HG03460 (cell line): ENCODE results near the gene TIGD3.
"Not testable (repeated sequence)": the region's sequence is repeated elsewhere in the genome, so short reads cannot be mapped to it uniquely, and the experiment has no call there.

Experiments used
- ATAC-seq: cut with Tn5 transposase; IDR thresholded peaks from one replicate; pipeline ENCODE4 v1.9.1; 2021; ENCODE audit not compliant: unreplicated experiment

The TIGD3 gene

DNA sequence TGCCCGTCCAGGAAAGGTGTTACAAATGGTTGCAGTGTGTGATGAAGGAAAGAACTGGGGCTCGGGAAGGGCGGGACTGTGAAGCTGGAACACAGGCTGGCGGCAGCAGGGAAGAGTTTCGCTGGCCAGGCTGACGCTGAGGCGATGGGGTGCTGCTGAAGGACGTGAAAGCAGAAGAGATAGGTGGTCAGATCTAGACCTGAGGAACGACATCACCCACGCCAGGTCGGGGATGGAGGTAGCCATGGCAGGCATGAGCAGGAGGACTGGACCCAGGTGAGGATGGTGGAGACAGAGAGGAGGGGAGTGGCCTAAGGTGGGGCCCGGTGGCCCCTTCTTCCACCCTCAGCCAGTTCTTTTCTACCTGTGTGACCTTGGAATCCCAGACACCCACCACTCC is 30.7 kb upstream of the TIGD3 start:
- no peak for ATAC-seq

DNA sequence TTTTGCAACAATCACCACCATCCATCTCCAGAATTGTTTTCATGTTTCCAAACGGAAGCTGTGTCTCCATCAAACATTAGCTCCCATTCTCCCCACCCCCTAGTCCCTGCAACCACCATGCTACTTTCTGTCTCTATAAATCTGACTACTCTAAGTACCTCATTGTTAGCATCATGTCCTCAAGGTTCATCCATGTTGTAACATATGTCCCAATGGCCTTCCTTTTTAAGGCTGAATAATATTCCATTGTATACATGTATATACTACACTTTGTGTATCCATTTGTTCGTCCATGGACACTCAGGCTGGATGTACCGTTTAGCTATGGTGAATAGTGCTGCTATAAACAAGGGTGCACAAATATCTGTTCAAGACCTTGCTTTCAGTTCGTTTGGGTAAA is 29.1 kb upstream of the TIGD3 start:
- no peak for ATAC-seq

DNA sequence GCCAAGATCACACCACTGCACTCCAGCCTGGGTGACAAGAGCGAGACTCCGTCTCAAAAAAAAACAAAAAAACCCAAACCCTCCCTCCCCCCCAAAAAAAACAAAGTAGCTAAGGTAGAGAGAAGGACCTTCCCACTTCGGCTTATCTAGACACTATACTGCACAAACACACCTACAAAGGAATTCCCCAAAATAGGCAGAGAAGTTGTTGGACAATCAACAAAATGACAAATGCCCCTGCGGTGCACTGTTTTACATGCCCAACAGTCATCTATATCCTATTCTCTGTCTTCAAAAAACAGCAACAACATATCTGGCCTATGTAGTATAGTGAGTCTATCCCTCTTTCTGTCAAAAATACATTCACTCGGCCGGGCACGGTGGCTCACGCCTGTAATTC is 27.5 kb upstream of the TIGD3 start:
- no peak for ATAC-seq

DNA sequence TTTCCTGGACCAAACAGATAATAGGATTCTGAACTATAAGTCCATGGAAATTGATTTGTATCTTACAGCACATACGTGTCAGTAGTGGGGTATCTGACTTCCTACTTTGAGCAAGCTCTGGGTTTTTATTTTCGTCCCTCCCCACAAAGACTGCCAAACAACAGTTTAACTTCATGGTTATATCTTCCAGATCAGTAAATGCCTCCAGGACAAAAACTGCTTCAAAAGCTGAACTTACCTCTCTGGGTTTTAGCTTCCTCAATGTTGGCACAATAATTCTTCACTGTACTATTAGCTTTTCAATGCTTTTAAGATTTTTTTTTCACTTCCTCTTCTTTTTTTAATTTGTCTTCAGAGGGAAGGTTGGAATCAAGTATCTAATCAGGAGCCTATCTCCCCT is 25.1 kb upstream of the TIGD3 start:
- ATAC-seq, result no peak

DNA sequence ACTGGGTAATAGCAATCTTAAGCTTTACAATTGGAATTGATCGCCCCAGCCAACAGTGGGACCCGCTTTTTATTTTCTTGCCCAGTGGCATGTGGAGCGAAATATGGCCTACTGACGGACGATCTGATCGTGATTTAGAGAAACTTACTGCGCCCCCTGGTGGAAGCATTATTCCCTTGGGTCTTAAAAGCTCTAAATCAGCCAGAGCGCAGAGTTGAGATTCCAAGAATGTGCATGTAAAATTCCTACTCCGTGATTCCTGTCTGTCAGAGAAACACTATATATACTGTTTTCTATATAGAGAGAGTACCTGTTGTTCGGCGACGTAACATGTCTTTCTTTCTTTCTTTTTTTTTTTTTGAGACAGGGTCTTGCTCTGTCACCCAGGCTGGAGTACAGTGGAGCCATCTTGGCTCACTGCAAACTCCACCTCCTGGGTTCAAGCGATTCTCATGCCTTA is 24.6 kb upstream of the TIGD3 start:
- no peak for ATAC-seq

DNA sequence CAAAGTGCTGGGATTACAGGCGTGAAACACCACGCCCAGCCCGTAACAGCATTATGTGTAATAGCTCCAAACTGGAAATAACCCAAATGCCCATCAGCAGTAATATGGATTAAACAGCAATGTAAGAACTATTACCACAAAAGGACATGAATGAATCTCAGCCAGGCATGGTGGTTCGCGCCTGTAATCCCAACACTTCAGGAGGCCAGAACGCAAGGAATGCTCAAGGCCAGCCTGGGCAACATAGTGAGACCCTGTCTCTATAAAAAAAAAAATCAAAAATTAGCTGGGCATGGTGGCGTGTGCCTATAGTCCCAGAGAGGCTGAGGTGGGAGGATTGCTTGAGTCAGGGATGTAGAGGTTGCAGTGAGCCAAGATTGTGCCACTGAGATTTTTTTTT is 24.0 kb upstream of the TIGD3 start:
- no peak for ATAC-seq

DNA sequence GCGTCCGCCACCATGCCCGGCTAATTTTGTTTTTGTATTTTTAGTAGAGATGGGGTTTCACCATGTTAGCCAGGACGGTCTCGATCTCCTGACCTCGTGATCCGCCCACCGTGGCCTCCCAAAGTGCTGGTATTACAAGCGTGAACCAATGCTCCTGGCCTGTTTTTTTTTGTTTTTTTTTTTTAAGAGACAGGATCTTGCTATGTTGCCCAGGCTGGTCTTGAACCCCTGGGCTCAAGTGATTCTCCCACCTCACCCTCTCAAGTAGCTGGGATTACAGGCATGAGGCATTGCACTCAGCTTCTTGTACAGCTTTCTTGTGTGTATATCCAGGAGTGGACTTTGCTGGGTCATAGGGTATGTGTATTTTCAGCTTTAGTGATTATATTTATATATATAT is 22.0 kb upstream of the TIGD3 start:
- not testable (repeated sequence) for ATAC-seq

DNA sequence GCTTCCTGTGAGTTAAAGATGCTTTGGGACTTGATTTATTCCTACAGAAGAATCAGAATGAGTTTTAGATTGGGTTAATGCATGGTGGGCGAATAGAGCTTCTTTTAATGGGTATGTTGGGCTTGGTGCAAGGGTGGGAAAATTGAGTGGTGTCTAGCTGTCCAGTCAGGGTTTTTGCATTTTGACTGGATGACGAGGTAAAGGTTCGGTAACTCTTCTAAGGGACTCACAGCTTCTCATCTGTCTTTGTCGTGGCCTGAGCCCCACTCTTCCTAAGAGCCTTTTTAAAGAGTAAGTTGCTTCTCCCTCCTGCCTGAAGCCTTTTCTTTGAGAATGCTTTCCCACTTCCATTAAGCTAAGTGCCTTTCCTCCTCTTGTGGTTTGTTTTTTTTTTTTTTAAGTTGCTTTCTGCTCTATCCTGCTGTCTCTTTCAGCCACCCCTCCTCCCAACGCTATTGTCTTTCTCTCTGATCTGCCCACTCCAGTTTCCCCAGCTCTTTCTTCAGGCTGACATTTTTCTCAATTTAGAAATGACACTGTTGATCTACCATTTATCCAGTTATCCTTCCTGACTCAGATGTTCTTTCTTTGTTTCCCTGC is 19.8 kb upstream of the TIGD3 start:
- no peak for ATAC-seq

DNA sequence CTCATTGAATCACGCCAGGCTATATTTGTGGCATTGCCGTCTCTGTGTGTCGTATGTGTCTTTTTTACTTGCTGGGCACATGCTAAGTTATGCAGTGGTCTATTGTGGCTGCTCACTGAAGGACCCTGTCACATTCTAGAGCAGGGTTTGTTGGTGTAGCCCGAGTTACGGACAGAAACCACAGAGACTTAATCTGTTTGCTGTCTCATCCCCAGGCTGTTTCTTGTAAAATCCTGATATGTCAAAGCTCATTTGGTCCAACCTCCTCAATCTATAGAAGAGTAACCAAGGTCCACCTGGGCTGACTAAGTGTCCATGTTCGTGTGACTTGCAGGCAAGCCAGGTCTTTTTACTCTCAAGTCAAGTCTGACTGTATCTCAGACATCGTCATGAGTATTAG is 15.9 kb upstream of the TIGD3 start:
- no peak for ATAC-seq

DNA sequence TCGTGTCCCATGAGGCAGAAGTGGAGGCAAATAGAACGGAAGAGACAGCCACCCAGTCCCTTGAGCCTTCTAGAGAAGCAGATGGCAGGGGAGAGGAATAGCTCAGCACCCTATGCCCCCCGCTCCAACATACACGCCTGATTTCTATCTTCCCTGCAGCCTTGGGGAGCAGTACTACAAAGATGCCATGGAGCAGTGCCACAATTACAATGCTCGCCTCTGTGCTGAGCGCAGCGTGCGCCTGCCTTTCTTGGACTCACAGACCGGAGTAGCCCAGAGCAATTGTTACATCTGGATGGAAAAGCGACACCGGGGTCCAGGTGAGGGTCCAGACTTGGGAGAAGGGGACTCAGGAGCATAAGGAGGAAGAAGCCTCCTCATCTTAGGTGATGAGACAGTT is 14.3 kb upstream of the TIGD3 start:
- no peak for ATAC-seq

DNA sequence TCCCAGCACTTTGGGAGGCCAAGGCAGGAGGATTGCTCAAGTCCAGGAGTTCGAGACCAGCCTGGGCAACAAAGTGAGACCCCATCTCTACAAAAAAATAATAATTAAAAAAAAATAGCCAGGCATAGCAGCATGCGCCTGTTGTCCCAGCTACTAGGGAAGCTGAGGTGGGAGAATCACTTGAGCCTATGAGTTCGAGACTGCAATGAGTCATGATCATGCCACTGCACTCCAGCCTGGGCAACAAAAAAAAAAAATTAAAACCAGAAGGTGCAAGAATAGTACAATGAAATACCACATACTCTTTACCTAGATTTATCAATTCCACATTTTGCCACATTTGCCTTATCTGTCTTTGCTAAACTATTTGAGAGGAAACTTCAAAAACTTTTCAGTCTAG is 12.7 kb upstream of the TIGD3 start:
- ATAC-seq, result no peak

DNA sequence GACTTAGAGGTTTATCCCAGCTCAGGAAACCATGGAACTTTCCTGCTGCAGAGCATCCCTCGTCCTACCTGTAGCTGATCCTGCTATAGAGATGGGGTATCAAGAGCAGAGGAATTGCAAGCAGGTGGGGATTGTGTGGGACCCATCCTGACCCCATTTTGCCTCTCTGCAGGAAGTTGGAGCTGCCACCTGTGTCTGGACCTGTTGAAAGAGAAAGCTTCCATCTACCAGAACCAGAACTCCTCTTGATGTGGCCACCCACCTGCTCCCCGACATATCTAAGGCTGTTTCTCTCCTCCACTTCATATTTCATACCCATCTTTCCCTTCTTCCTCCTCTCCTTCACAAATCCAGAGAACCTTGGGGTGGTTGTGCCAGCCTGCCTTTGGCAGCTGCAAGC is 3.0 kb upstream of the TIGD3 start:
- ATAC-seq, result no peak

DNA sequence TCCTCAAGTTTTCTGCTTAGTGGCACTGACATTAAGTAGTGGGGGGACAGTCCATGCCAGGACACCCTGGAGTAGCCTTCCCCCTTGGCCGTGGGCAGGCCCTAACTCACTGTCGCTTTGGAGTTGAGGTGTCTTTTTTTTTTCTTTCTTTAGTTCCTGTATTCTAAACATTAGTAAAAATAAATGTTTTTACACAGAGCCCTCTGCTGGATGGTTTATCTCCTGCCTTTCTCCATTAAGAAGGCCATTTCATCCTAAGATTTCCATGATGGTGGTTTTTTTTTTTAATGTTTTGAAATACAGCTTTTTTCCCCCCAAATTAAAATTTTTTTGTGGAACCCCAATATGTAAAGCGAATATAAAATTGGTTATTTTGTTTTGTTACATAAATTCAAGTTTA is 1.8 kb upstream of the TIGD3 start:
- no peak for ATAC-seq

DNA sequence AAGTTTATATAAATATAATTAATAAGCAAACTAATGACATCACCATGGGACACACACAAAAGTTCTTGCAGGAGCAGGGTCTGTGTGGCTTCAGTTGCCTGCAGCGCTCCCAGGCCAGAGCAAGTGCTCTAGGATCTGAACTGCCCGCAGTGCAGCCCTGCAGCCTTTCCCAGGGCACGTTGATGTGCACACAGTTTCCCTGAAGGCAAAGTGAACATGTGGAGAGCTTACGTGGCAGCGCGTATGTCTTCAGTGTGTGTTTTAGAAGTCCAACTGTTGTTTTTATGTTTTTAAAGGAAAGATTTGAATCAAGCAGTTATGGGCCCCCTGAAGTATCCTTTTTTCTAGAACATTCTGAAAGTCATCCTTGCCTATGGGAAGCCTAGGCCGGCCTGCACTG is 1.2 kb upstream of the TIGD3 start:
- ATAC-seq, result no peak

DNA sequence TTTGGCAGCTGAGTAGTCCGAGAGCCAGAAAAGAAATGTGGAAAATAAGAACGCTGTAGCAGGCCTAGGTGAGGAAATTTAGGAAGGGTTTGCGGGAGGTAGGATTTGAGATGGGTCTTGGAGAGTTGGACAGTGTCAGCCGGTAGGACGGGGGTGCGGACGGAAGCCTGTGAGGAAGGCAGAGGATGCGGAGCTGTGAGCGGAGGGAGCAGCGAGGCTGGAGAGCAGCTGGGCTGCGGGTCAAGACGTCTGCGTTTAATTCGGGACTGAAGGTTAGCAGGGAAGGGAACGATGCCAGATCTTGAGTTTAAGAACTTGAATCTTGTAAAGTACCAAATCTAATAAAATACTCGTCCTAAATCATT is 669 bp upstream of the TIGD3 start:
- no peak for ATAC-seq

DNA sequence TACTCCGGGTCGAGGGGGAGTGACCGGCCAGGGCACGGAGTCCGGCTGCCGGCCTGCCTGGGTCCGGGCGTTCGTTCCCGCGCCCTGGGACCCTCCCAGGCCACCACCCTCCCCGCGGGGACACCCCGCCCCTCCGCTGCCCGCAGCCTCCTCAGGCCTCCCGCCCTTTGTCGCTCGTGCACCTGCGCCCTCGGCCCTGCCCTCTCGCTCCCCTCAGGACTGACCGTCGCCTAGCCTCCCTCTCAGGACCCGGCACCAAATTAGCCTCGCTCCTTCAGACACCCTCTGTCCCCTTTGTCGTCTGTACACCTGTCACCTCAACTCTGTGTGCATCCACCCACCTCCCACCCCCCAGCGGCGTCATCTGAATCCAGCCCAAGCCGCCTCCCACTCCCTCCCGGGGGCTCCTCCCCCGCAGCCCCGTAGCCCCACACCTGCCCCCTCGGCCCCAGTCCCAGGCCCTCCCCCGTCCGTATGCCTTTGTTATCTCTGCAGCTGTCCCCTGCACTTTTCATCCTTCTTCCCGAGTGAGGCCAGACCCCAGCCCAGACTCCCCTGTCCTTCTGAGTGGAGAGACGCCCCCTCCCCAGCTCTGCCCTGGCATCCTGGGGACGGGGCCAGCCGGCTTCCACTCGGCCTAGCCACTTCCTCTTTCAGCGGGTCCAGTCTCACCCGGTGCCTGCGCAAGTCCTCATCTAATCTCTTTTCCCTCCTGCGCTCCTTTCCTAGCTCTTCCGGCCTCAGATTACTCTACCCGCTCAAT is 643 bp downstream of the TIGD3 start:
- peak; percentile 18 for ATAC-seq

DNA sequence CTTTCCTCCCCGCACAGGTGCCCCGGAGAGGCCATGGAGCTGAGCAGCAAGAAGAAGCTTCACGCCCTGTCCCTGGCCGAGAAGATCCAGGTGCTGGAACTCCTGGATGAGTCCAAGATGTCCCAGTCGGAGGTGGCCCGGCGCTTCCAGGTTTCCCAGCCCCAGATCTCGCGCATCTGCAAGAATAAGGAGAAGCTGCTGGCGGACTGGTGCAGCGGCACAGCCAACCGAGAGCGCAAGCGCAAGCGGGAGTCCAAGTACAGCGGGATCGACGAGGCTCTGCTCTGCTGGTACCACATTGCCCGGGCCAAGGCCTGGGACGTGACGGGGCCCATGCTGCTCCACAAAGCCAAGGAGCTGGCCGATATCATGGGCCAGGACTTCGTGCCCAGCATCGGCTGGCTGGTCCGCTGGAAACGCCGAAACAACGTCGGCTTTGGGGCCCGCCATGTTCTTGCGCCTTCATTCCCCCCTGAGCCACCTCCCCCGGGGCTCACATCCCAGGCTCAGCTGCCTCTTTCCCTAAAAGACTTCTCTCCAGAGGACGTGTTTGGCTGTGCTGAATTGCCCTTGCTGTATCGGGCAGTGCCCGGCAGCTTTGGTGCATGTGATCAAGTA is 1.3 kb downstream of the TIGD3 start:
- ATAC-seq, result no peak

DNA sequence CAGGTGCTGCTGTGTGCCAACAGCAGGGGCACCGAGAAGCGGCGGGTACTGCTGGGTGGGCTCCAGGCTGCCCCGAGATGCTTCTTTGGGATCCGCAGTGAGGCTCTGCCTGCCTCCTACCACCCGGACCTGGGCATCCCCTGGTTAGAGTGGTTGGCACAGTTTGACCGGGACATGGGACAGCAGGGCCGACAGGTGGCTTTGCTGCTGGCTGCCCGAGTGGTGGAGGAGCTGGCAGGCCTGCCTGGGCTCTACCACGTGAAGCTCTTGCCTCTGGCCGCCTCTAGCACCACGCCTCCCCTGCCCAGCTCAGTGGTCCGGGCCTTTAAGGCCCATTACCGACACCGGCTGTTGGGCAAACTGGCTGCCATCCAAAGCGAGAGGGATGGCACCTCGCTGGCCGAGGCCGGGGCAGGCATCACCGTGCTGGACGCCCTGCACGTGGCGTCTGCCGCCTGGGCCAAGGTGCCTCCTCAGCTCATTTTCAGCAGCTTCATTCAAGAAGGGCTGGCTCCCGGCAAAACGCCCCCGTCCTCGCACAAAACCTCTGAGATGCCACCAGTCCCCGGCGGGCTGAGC is 1.9 kb downstream of the TIGD3 start:
- ATAC-seq, result no peak

DNA sequence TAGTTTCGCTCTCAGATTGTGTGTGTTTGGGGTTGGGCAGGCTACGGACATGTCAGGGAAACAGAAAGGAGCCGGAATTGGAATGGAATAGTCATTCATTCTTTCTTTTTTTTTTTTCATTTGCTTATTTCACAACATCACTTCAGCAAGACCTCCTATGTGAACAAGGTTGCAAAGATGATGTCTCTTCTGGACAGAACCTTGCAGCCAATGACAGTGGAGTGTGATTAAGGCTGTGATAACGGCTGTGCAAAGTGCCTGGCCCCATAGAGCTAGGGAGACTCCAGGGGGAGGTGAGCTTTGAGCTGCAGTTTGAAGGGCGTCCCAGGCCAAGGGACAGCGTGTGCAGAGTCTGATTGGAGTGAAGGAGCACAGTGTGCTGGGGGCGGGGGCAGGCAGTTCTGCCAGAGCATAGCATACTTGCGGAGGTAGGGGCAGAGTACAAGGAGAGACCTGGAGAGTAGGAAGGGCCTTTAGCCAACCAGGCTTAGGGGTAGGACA is 3.4 kb downstream of the TIGD3 start:
- no peak for ATAC-seq

DNA sequence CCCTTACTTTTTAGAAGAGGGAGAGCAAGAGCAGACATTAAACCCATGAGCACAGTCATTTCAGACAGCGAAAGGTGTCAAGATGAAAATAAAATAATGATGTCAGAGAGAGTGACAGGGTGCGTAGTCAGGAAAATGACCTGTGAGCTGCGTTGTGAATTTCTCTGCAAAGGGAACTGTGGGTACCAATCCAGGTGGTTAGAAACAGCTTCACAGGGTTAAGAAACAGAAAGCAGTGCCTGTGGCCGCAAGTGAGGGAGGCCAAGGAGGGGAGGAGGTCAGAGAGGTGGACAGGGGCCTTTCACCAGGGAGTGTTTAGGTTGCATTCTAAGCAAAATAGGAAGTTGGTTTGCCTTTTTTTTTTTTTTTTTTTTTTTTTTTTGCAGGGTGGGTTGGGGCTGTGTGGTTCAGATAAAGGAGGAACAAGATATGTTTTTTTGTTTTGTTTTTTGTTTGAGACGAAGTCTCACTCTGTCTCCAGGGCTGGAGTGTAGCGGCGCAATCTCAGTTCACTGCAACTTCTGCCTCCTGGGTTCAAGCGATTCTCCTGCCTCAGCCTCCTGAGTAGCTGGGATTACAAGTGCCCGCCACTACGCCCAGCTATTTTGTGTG is 7.9 kb downstream of the TIGD3 start:
- ATAC-seq, result no peak

DNA sequence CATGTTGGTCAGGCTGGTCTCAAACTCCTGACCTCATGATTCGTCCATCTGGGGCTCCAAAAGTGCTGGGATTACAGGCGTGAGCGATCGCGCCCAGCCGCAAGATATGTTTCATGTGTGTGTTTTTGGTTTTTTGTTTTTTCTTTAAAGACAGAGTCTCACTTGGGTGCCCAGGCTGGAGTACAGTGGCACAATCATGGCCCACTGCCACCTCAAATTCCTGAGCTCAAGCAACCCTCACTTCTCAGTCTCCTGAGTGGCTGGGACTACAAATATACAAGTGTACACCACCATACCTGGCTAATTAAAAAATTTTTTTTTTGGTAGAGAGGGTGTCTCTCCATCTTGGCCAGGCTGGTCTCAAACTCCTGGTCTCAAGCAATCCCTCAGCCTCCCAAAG is 8.4 kb downstream of the TIGD3 start:
- ATAC-seq, result no peak

DNA sequence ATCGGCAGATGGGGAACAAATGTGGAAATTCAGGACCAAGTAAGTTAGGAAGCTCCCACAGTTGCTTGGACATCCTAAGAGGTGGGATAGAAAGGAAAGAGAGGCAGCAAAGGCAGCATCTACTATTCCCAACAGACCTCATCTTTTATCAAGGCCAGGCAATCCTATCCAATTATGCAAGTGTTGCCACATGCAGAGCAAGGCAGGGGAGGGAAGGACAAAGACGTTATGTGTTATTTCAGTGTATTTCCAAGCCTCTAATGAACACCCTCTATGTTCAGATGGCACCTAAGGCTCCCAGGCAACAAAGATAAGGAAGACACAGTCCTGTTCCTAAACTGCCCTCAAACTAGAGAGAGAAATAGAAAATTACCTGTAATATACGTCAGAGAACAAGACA is 9.2 kb downstream of the TIGD3 start:
- no peak for ATAC-seq
